HG02884 (cell line): ENCODE measurements around the gene STK40.
A peak's percentile ranks its signal among the peaks of the same experiment; 100 is the strongest.

ENCODE experiments used
- ATAC-seq: cut with Tn5 transposase; IDR thresholded peaks from one replicate; pipeline ENCODE4 v1.9.1; 2021; ENCODE audit warnings: mild to moderate bottlenecking, moderate library complexity; ENCODE audit not compliant: unreplicated experiment

STK40 gene, protein sequence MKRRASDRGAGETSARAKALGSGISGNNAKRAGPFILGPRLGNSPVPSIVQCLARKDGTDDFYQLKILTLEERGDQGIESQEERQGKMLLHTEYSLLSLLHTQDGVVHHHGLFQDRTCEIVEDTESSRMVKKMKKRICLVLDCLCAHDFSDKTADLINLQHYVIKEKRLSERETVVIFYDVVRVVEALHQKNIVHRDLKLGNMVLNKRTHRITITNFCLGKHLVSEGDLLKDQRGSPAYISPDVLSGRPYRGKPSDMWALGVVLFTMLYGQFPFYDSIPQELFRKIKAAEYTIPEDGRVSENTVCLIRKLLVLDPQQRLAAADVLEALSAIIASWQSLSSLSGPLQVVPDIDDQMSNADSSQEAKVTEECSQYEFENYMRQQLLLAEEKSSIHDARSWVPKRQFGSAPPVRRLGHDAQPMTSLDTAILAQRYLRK

DNA sequence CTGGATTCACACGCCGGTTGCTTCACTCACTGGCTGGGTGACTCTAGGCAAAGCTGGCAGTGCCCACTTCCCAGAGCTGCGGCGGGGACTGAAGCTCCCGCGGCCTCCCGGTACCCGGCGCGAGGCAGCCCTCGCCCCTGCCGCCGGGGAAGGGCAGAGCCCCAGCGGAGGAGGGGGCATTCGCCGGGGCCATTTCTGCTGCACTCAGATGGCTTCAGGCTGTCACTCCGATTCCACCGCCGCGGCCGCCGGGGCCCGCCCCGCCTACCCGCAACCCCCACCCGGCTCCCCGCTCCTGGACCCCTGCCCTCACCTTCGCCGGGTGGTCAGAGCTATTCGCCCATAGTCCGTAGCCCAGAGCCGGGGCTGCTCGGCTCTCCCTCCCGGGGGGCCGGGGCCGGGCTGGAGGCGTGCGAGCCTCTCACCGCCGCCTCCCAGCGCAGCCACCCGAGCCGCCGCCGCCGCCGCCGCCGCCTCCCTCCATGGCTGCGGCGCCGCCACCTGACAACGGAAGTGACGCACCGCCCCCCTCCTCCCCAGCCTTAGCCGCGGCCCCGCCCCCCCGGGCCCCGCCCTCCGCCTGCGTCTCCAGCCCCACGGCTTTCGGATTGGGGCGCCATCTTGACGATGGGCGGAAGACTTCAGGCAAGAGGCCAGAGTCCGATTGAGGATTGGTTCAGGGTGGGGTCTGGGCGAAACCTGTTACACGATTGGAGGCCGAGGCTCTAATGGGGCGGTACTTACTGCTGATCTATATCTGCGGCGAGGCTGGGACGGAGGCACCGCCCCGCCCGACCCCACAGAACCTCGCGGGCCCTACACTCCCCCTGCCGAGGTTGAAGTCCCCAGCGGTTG is at the start of gene STK40:
Gene STK40, minus strand, starts transcription at position 515 of the 855 bp plus-strand sequence. CDS start 24,592 bp downstream, outside the sequence.
- peak; percentile 73 for ATAC-seq

DNA sequence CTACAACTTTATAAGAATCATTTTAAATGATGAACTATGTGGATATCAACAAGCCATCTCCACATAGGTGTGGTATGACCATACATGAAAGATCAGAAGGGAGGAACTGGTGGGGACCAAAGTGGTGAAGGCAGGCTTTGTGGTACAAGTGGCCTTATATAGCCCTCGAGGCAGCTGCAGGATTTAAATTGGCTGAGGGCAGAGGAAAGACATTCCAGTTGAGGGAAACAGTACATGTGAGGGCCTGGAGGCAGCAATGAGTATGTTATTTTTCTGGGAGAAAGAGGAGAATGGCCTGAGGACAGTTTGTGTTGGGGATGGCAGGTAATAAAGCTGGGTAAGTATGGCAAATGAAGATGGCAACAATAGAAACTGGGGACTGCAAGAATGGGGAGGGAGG is 47.4 kb upstream of the STK40 start:
- no peak for ATAC-seq

DNA sequence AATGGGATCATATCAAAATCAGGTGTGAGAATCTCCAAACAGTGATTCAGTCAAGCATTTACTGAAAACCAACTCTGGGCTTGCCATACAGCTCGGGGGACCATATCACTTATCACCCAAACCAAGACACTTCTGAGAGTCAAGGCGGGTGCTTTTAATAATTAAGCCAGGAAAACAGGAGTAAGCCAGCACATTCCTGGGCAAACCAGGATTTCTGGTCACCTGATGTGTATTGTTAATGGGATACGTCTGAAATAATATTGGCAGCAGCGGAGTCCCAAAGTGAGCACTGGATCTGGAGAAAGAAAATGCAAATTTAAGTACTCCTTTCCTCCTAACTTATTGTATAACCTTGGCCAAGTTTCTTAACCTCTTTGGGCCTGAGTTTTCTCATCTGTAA is 46.9 kb upstream of the STK40 start:
- ATAC-seq, result no peak

DNA sequence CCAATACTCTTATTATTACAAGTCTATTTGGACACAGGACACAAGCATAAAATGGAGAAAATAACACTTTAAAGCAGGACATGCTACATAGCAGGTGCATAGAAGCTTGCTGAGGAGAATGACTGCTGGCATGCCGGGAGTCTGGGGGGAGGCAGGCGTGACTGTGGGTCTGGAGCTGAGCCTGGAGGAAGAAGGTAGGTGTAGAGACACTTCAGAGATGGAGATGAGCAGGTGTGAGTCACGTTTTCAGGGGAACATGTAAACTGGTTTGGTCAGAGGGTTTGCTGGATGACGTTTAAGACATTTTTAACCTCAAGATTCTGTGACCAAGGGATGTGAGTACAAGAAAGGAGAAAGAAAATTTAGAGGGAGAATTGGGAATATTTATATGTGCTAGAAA is 40.1 kb upstream of the STK40 start:
- ATAC-seq, result no peak

DNA sequence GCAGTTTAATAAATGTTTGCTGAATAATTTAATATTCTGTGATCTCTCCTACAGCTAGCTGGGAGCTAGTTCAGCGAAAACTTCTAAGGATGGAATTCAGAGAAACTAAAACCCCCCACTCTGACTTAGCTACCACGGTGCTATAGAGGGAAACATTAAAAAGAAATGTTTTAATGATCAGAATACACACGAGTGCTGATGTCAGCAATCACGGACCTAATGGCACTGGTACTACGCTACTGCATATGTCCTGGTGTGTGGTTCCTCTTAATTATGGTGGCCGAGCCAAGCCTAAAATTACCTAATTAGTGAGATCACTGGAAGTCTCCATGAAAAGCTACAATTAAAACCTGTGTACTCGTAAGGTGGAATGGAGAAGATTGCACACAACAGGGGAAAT is 35.9 kb upstream of the STK40 start:
- ATAC-seq, result no peak

DNA sequence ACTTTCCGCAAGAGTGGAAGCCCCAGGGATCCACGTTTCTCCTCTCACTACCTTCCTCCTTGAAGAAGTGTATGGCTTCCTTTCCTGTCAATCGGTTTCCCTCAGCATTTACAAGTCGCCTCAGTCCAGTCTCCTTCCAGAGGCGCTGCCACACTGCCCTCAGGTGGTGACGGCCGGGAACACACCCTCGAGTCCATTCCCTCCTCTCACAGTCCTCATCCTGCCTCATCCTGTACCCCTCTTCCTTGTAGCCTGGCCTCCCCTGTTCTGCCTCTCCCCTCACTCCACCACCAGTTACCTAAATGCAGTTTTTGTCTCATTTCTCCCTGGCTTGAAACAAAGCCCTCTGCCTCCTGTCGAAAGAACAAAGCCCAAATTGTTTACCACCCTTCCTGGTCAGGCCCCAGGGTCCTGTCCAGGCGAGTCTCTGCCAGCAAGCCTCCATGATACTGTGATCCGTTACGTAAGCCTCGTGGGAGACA is 35.2 kb upstream of the STK40 start:
- ATAC-seq, result no peak

DNA sequence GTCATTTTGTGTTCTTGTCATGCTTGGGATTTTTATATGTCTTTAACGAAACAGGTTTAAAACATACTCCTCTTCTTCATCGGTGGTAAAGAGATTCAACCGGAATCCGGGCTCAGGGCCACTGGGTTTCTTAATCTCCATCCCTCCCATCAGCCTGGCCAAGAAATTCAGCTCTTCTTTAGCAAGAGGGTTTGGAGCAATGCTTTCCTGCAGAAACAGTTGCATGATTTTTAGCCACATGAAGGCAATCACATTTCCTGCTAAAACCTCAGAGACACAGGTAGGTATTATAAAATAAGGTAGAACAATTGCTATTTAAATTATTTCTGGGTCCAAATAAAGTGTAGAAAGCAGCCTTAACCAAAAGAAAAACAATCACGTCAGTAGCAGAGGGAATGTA is 34.7 kb upstream of the STK40 start:
- ATAC-seq, result no peak

DNA sequence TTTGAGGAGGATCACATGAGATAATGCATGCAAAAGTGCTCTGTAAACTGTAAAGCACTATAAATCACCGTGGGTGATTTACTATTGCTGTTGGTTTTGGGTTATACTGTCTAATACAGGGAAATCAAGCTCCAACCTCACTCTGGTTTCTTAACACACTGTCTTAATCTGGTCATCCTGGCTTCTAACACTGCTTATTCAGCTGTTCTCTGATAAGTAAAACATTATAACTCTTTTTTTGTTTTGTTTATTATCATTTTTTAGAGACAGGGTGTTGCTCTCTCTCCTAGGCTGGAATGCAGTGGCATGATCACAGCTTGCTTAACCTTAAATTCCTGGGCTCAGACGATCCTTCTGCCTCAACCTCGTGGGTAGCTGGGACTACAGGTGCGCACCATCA is 33.8 kb upstream of the STK40 start:
- ATAC-seq, result no peak

DNA sequence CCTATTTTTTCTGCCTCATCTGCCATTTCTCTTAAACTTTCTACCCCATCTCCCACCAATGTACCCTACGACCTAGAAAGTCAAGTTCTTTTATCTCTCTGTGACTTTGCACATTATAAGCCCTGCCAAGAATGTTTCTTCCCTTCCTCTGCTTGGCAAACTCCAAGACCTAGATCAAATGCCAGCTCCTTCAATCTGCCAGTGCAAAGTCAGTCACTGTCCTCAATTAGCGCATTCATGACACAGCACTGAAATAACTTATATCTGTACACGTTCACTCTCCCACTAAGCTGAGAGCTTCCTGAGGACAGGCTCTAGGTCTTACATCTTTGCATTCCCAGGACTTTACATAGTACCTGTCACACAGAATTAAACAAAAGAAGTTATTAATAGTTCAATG is 33.4 kb upstream of the STK40 start:
- no peak for ATAC-seq

DNA sequence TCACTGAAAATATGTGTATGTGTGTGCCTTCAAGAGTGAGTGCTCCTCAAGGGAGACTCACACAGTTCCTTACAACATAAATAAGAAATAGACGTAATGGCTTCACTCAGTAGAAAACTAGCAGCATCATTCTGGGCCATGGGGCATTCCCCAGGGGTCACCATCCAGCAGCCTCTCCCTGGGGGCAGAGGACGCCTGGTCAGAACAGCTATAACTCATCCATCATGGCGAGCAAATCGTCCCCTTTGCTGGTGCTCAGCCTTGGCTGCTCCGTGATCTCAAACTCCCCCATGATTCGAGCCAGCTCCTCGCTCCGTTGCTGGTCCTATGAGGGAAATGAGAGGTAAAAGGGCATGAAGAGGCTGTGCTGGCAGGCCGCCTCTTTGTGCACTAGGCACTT is 32.2 kb upstream of the STK40 start:
- ATAC-seq, result no peak

DNA sequence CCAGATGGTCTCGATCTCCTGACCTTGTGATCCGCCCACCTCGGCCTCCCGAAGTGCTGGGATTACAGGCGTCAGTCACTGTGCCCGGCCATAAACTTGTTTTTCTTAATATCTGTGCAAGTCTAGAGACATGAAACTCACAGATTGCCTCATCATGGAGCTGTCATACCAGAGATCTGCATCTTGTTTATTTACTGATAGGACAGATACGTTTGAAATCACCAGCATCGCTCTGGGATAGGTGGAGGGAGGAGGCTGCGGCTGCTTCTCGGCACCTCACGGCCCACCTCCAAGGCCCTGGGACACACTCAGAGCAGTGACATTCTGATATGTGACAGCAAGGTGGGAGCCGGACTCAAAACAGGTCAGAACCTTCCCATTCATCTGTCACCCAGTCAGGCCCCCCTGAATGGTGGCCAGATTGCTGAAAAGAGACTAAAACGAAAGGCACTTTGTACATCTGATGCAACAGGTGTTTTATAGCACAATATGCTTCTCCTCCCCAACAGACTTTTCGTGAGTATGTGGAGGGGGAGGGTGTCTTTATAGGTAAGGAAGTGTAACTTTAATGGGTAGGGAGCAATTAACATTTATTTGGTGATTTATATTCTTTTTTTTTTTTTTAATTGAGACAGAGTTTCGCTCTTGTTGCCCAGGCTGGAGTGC is 30.1 kb upstream of the STK40 start:
- no peak for ATAC-seq

DNA sequence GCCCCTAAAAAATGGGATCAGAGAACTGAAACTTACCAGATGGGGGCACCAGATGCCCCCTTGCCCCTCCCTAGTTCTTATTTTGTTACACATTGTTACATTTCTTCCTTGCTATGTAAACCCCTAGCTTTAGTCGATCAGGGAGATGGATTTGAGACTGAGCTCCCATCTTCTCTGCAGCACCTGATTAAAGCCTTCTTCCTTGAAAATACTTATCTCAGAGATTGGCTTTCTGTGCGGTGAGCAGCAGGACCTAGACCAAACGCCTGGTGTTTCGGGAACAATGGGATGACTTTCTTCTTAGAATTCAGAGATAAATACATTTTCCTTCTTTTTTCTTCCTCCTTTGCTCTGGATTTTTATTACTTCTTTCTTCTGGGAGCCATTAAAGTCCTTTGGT is 28.7 kb upstream of the STK40 start:
- no peak for ATAC-seq

DNA sequence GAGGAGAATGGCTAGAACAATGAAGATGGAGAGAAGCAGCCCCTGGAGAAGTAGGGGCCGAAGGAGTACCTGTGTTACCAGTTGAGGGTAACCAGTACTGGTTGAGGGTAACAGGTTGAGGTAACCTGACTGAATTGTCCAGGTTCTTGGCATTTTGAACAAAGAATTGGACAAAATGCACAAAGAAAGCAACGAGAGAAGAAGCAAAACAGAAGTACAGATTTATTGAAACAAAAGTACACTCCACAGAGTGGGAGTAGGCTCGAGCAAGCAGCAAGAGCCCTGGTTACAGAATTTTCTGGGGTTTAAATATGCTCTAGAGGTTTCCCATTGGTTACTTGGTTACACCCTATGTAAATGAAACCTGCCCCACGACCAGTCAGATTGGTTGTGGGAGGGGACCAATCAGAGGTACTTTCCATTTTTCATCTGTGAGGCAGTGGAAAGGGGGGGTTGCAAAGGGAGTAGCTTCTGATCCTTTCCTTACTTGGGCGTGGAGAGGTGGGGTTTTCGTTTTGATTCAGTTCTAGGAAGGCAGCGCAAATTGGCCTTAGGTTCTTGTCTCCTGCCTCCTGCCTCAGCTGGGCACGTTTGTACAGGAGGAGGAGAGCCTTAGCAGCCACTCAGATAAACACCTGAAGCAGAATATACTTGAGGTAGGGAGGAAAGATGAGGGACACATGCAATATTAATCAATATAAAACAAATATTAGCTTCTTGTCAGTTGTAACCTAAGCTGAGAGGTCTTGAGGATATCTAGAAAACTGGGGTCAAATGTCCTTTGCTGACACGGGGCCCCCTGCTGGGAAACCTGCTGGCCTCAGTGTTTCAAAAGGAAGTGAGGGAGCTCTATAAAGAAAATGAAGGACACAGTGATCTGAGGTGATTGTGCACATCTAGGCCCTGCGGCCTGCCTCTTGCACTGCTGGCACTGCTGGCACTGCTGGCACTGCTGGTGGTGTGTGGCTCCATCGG is 26.2 kb upstream of the STK40 start:
- ATAC-seq, result no peak

DNA sequence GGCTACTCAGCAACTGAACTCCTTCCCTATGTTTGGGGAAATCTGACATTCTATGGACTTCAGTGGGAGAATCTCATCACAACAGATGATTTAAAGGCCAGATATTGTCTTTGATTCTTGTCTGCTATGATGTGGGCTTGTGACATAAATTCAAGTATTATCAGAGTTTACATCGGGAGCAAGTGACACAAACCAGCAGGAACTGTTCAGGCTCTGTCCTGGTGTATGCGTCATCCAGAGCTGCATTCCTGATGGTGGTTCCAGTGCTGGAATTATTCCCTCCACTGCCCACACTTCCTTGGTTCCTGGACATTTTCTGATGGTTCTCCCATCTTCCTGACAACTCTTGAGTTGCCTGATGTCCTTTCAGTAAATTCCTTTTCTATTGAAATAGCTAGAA is 22.8 kb upstream of the STK40 start:
- ATAC-seq, result no peak

DNA sequence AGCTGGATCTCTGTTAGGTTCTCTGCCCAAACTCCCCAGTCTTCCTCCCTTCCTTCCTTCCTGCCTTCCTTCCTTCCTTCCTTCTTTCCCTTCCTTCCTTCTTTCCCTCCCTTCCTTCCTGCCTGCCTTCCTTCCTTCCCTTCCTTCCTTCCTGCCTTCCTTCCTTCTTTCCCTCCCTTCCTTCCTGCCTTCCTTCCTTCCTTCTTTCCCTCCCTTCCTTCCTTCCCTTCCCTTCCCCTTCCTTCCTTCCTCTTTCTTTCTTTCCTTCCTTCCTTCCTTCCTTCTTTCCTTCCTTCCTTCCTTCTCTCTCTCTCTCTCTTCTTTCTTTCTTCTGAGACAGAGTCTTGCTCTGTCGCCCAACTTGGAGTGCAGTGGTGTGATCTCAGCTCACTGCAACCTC is 20.7 kb upstream of the STK40 start:
- ATAC-seq, result no peak

DNA sequence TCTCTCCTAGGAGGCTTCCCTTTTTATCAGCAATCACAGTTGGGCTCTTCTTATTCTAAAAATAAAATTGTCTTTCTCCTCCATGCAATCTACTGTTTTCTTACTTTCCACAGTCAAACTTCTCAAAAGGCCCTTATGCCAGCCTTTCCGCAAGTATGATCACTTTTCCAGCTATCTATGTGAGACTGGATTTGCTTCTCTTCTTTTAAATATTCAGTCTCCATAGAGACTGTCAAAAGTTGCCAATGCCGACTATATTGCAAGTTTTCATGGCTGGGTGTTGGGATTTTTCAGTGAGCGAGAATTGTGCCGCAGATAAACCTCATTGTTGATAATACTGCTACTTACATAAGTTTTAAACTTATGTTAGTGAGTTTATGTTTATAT is 16.8 kb upstream of the STK40 start:
- ATAC-seq, result no peak

DNA sequence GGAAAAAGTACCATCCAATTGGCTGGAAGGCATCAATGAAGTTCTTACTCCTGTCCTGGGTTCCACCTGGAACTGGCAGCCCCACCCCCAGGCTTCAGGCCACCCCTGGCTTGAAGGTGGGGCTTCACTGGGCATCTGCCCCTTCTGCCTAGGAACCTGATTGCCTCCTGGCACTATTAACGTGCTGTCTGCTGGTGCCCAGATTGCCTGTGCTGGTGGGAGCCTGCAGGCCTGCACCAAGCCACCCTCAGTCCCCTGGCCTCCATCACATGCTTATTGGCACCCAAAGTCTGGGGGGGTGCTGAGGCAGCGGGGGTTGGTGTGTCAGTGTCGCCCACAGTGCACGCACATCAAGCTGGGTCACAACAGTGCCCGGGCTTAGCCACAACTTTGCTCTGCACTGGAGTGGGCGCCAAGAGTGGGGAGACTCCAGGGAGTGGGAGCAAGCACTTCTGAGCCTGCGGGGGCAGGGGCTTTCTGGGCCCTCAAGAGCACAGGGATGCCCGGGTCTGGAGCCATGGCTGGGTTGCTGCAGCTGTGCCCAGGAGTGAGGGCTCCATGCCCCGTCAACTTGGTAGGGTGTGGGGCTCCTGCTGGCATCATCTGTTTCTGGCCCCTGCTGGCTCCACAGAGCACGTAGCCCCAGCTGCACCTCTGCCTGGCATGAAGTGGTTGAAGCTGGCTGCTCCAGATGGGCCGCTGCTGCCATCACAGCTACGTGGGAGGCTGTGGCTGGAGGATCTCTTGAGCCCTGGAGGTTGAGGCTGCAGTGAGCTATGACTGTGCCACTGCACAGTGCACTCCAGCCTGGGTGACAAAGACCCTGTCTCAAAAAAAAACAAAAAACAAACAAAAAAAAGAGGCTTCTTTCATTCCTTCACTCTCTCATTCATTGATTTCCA is 16.1 kb upstream of the STK40 start:
- ATAC-seq, result no peak

DNA sequence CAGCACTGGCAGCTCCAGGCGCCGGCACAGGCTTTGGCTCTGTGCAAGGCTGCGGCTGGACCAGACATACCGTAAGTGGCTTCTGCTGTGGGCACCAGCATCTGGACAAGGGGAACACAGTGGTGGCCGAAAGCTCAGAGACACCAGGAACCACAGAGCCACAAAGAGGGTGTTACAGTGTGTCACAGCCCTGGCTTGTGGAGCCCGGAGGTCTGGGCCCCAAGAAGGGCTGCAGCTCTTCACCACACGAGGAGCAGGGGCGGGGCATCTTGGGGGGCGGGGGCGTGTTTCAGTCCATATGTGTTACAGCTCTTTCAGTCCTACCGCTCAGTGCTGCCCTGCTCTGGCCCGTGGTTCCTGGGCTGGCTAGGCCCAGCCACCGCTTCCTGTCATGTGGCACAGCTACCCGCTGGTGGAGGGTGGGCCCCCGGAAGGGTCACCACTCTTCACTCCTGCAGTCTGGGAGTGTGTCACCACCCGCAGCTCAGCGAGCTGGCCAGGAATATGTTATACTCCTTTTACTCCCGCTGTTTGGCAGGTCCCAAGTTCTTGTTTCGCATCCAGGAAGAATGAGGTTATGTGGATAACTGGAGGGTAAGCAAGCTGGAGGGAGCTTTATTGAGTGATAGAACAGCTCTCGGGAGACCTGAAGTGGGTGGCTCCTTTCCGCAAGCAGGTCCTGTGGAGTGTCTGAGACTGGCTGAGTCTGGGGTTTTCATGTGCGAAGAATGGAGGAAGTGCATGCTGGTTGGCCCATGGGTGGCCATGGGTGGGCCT is 15.3 kb upstream of the STK40 start:
- ATAC-seq, result no peak

DNA sequence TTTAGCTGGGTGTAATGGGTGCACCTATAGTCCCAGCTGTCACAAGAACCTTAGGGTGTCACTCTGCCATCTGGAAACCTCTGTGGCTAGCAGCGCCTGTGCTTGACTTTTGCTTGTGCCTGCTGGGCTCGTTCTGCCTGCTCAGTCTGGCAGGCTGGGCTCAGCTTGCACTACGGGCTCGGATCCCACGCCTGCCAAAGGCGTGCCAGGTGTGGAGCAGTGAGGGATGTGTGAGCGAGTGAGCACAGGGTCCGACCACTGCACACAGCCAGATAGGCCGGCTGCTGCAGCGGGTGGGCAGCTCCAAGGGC is 14.7 kb upstream of the STK40 start:
- no peak for ATAC-seq
